Panc1 (cell line): ENCODE results near the gene CDS2. TPM values are rescaled to one million over a fixed set of nuclear protein-coding genes. Genes with fewer than 3 reads are reported as not detected.

ENCODE experiments used
- ATAC-seq: fragments of 200-7000 bp; cut with Tn5 transposase; 2 replicates; pipeline ENCODE4 v1.9.1; 2020; ENCODE audit warnings: mild to moderate bottlenecking, moderate library complexity
- BruUV-seq: library from RNA; stranded (reverse); fragments of 400-500 nt; replicated peaks from 2 replicates; lab custom pipeline; 2021; lab: Mats Ljungman, UMichigan
- CTCF ChIA-PET: fragments of 300-600 bp; sonication (Branson Sonifier 250); formaldehyde crosslinking; loops from one replicate; lab custom pipeline; 2022; ENCODE audit warnings: antibody characterized with exemption; lab: Charles Lee
- POLR2A ChIA-PET: fragments of 300-600 bp; sonication (Branson Sonifier 250); formaldehyde crosslinking; loops from one replicate; lab custom pipeline; 2022; ENCODE audit warnings: antibody characterized with exemption; lab: Charles Lee
- DNase-seq: peaks from one replicate; pipeline ENCODE4 v3.0.0-alpha.2; 2010; ENCODE audit warnings: low read depth, low spot score
- H3K27ac ChIP-seq: 2 replicates; pipeline ENCODE4 v1.5.1; 2011; ENCODE audit warnings: mild to moderate bottlenecking, low read length, inconsistent platforms
- H3K27me3 ChIP-seq: fragments of 200-500 bp; sonication (Bioruptor generic); 2 replicates; pipeline ENCODE4 v1.6.0; 2014; ENCODE audit warnings: low read length, inconsistent platforms; ENCODE audit not compliant: control insufficient read depth, insufficient read depth
- H3K36me3 ChIP-seq: fragments of 200-500 bp; sonication (Bioruptor generic); 2 replicates; pipeline ENCODE4 v1.5.1; 2014; ENCODE audit warnings: inconsistent platforms, mild to moderate bottlenecking, low read length, moderate library complexity; ENCODE audit not compliant: control insufficient read depth, insufficient read depth
- H3K4me1 ChIP-seq: 2 replicates; pipeline ENCODE4 v1.5.1; 2011; ENCODE audit warnings: inconsistent platforms, mild to moderate bottlenecking, low read length, moderate library complexity; ENCODE audit not compliant: control insufficient read depth, insufficient read depth
- H3K4me3 ChIP-seq, 2 experiments: 2 replicates each; pipeline ENCODE4 v1.5.1; 2011 to 2012; ENCODE audit warnings: low read depth in 2 of 2, low read length in 2 of 2, mild to moderate bottlenecking in 2 of 2, inconsistent platforms in 1 of 2, moderate library complexity in 1 of 2
- H3K9me3 ChIP-seq: fragments of 200-500 bp; sonication (Bioruptor generic); 2 replicates; pipeline ENCODE4 v1.5.1; 2014; ENCODE audit warnings: low read depth, mild to moderate bottlenecking, inconsistent platforms, low read length, moderate library complexity; ENCODE audit not compliant: control insufficient read depth, insufficient read depth
- POLR2AphosphoS5 ChIP-seq: IDR thresholded peaks from 2 replicates; pipeline ENCODE4 v1.6.1; 2012; ENCODE audit warnings: mild to moderate bottlenecking, low read depth, low read length, moderate library complexity
- SIN3A ChIP-seq: IDR thresholded peaks from 2 replicates; pipeline ENCODE4 v1.6.1; 2012; ENCODE audit warnings: low read depth, mild to moderate bottlenecking, low read length, moderate library complexity, borderline replicate concordance; ENCODE audit not compliant: insufficient read depth
- TCF7L2 ChIP-seq: IDR thresholded peaks from 2 replicates; pipeline ENCODE4 v1.6.1; 2011; ENCODE audit warnings: mild to moderate bottlenecking, low read depth, low read length, inconsistent platforms
- in situ Hi-C: cut with HindIII; loops from 2 replicates; pipeline ENCODE4 v1.10.0; 2016; ENCODE audit warnings: low sequenced_read_pairs, low pct_unique_long_range_greater_than_20kb
- intact Hi-C: fragments of 100-400 bp; cut with micrococcal nuclease; formaldehyde crosslinking; loops from one replicate; pipeline ENCODE4 v1.10.0; 2022; ENCODE audit not compliant: unreplicated experiment
- total RNA-seq: library from RNA; stranded (reverse); gene quantifications from one replicate; pipeline ENCODE4 v1.2.1, GENCODE V29; 2021; ENCODE audit not compliant: unreplicated experiment
- TF ChIP-seq, protein P1 (sequence below), 2 experiments: IDR thresholded peaks; 2 replicates each; pipeline ENCODE4 v1.6.1; 2011 to 2012; ENCODE audit warnings: low read depth in 2 of 2, control low read depth in 1 of 2, low read length in 1 of 2, mild to moderate bottlenecking in 1 of 2, moderate library complexity in 1 of 2; ENCODE audit not compliant: insufficient read depth in 1 of 2
- TF ChIP-seq, protein P2 (sequence below): fragments of 450-650 bp; IDR thresholded peaks from 2 replicates; pipeline ENCODE4 v1.5.1; 2017; ENCODE audit warnings: mild to moderate bottlenecking

Gene CDS2
- total RNA-seq, 1 experiment from 2014 or later: 54.0 TPM

DNA sequence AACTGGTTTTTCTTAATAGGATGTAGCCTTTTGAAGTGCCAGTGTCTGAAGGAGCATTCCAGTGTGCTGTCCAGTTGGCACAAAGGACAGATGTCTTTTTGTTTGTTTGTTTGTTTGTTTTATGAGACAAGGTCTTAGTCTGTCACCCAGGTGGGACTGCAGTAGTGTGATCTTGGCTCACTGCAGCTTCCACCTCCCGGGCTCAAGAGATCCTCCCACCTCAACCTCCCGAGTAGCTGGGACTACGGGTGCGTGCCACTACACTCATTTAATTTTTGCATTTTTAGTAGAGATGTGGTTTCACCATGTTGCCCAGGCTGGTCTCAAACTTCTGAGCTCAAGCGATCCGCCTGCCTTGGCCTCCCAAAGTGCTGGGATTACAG is 27.7 kb downstream of the CDS2 start:
- intact Hi-C loops: no loop called here
- CTCF ChIA-PET: no interaction called here

DNA sequence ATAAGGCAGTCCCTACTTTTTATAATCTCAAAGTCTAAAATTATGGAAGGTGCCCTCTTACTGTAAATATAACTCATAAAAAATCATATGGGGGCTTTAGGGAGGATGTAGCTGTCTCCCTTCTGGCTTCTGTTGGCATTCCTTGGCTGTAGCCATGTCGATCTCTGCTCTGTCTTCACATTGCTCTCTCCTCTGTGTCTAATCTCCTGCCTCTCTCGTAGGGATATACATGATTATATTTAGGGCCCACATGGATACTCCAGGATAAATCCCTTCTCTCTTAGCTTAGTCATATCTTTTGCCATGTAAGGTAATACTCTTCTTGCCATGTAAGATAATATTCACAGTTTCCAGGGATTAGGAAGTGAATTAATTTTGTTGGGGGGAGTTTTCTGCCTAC is 28.6 kb downstream of the CDS2 start:
- no peak for DNase-seq
- no peaks in the 10 kb centered on the region for H3K9me3 ChIP-seq
- ATAC-seq: no peak
- no peak overlapping the region for H3K27ac ChIP-seq
- no TSS peak for BruUV-seq
- POLR2A ChIA-PET: no interaction called here
- H3K27me3 ChIP-seq: no peaks in the 10 kb centered on the region
- in situ Hi-C loops: no loop called here
- intact Hi-C loops: no loop called here
- H3K36me3 ChIP-seq: no peaks in the 10 kb centered on the region
- CTCF ChIA-PET: no interaction called here
- TF ChIP-seq TCF7L2: no peak
- no peak for TF ChIP-seq SIN3A
- TF ChIP-seq POLR2AphosphoS5: no peak
- TF ChIP-seq, protein P1, sequence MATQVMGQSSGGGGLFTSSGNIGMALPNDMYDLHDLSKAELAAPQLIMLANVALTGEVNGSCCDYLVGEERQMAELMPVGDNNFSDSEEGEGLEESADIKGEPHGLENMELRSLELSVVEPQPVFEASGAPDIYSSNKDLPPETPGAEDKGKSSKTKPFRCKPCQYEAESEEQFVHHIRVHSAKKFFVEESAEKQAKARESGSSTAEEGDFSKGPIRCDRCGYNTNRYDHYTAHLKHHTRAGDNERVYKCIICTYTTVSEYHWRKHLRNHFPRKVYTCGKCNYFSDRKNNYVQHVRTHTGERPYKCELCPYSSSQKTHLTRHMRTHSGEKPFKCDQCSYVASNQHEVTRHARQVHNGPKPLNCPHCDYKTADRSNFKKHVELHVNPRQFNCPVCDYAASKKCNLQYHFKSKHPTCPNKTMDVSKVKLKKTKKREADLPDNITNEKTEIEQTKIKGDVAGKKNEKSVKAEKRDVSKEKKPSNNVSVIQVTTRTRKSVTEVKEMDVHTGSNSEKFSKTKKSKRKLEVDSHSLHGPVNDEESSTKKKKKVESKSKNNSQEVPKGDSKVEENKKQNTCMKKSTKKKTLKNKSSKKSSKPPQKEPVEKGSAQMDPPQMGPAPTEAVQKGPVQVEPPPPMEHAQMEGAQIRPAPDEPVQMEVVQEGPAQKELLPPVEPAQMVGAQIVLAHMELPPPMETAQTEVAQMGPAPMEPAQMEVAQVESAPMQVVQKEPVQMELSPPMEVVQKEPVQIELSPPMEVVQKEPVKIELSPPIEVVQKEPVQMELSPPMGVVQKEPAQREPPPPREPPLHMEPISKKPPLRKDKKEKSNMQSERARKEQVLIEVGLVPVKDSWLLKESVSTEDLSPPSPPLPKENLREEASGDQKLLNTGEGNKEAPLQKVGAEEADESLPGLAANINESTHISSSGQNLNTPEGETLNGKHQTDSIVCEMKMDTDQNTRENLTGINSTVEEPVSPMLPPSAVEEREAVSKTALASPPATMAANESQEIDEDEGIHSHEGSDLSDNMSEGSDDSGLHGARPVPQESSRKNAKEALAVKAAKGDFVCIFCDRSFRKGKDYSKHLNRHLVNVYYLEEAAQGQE (IDR thresholded peaks at IDR 0.05; ENCODE audit: insufficient read depth in 1 of 2, low read depth in 2 of 2, low read length in 1 of 2): no peak
- TF ChIP-seq, protein P2, sequence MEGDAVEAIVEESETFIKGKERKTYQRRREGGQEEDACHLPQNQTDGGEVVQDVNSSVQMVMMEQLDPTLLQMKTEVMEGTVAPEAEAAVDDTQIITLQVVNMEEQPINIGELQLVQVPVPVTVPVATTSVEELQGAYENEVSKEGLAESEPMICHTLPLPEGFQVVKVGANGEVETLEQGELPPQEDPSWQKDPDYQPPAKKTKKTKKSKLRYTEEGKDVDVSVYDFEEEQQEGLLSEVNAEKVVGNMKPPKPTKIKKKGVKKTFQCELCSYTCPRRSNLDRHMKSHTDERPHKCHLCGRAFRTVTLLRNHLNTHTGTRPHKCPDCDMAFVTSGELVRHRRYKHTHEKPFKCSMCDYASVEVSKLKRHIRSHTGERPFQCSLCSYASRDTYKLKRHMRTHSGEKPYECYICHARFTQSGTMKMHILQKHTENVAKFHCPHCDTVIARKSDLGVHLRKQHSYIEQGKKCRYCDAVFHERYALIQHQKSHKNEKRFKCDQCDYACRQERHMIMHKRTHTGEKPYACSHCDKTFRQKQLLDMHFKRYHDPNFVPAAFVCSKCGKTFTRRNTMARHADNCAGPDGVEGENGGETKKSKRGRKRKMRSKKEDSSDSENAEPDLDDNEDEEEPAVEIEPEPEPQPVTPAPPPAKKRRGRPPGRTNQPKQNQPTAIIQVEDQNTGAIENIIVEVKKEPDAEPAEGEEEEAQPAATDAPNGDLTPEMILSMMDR: no peak
- no peak overlapping the region for H3K4me3 ChIP-seq
- peaks cover 9% of the 10 kb centered on the region for H3K4me1 ChIP-seq

More for the DNA sequence above, 27.7 kb downstream of the CDS2 start:
- ATAC-seq: no peak
- H3K9me3 ChIP-seq: no peaks in the 10 kb centered on the region
- in situ Hi-C loops: no loop called here
- POLR2A ChIA-PET: no interaction called here
- no peaks in the 10 kb centered on the region for H3K36me3 ChIP-seq
- H3K27ac ChIP-seq: no peak overlapping the region
- DNase-seq: no peak
- TF ChIP-seq POLR2AphosphoS5 (no peak), TCF7L2 (no peak), SIN3A (no peak)
- TF ChIP-seq, protein P1 (IDR thresholded peaks at IDR 0.05; ENCODE audit: insufficient read depth in 1 of 2, low read depth in 2 of 2, low read length in 1 of 2): no peak
- H3K4me3 ChIP-seq: no peak overlapping the region
- no TSS peak for BruUV-seq
- peaks cover 9% of the 10 kb centered on the region for H3K4me1 ChIP-seq
- no peaks in the 10 kb centered on the region for H3K27me3 ChIP-seq
